WTC11 (cell line): ENCODE measurements around the gene TSEN54.

Experiments
- IRF2 ChIP-seq: sonication (generic); formaldehyde crosslinking; IDR thresholded peaks from 2 replicates; pipeline ENCODE4 v1.8.0; 2022; ENCODE audit warnings: low read depth, missing genetic modification reagents, borderline replicate concordance
- JUN ChIP-seq: sonication (generic); formaldehyde crosslinking; IDR thresholded peaks from 2 replicates; pipeline ENCODE4 v1.8.0; 2023; ENCODE audit warnings: mild to moderate bottlenecking, missing genetic modification reagents
- NFE2L1 ChIP-seq: sonication (generic); formaldehyde crosslinking; IDR thresholded peaks from 2 replicates; pipeline ENCODE4 v1.8.1; 2023; ENCODE audit warnings: missing genetic modification reagents
- TEAD4 ChIP-seq: sonication (generic); formaldehyde crosslinking; IDR thresholded peaks from 2 replicates; pipeline ENCODE4 v1.8.0; 2022; ENCODE audit warnings: mild to moderate bottlenecking, missing genetic modification reagents
- ZNF317 ChIP-seq: sonication (generic); formaldehyde crosslinking; IDR thresholded peaks from 2 replicates; pipeline ENCODE4 v1.8.1; 2023; ENCODE audit warnings: low read depth, mild to moderate bottlenecking, moderate library complexity, missing genetic modification reagents, borderline replicate concordance
- TF ChIP-seq, protein P1 (sequence below): fragments of 200-600 bp; IDR thresholded peaks from 2 replicates; pipeline ENCODE4 v1.8.0; 2022; ENCODE audit warnings: antibody characterized with exemption
- TF ChIP-seq, protein P2 (sequence below): sonication (generic); formaldehyde crosslinking; IDR thresholded peaks from 2 replicates; pipeline ENCODE4 v1.8.1; 2023; ENCODE audit warnings: mild to moderate bottlenecking, missing genetic modification reagents, moderate library complexity
- TF ChIP-seq, protein P3 (sequence below): sonication (generic); formaldehyde crosslinking; IDR thresholded peaks from 2 replicates; pipeline ENCODE4 v1.8.1; 2022; ENCODE audit warnings: mild to moderate bottlenecking, missing genetic modification reagents, moderate library complexity, borderline replicate concordance
- TF ChIP-seq, protein P4 (sequence below): sonication (generic); formaldehyde crosslinking; IDR thresholded peaks from 2 replicates; pipeline ENCODE4 v1.8.1; 2023; ENCODE audit warnings: mild to moderate bottlenecking, missing genetic modification reagents, borderline replicate concordance

DNA sequence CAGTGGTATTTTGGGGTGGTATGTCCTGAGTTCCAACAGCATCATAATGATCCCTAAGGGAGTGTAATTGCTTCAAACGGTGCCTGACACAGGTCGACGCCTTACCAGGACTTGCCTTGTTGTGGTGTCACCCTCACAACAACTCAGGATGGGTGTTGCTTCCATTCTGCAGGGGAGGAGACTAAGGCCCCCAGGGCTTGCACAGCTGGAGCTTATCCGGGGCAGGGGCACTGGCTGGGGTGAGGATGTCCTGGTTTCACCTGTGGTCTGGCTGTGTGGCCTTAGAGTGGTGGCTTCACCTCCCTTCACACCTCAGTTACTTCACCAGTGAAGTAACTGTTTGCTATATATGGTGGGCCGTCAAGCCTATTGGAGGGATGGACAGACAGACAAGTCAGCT is 32.5 kb downstream of the TSEN54 start:
- TF ChIP-seq, protein P1, sequence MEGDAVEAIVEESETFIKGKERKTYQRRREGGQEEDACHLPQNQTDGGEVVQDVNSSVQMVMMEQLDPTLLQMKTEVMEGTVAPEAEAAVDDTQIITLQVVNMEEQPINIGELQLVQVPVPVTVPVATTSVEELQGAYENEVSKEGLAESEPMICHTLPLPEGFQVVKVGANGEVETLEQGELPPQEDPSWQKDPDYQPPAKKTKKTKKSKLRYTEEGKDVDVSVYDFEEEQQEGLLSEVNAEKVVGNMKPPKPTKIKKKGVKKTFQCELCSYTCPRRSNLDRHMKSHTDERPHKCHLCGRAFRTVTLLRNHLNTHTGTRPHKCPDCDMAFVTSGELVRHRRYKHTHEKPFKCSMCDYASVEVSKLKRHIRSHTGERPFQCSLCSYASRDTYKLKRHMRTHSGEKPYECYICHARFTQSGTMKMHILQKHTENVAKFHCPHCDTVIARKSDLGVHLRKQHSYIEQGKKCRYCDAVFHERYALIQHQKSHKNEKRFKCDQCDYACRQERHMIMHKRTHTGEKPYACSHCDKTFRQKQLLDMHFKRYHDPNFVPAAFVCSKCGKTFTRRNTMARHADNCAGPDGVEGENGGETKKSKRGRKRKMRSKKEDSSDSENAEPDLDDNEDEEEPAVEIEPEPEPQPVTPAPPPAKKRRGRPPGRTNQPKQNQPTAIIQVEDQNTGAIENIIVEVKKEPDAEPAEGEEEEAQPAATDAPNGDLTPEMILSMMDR = no peak
- TF ChIP-seq, protein P2, sequence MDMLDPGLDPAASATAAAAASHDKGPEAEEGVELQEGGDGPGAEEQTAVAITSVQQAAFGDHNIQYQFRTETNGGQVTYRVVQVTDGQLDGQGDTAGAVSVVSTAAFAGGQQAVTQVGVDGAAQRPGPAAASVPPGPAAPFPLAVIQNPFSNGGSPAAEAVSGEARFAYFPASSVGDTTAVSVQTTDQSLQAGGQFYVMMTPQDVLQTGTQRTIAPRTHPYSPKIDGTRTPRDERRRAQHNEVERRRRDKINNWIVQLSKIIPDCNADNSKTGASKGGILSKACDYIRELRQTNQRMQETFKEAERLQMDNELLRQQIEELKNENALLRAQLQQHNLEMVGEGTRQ (CRISPR knock-in tag) = no peak
- TF ChIP-seq, protein P3, sequence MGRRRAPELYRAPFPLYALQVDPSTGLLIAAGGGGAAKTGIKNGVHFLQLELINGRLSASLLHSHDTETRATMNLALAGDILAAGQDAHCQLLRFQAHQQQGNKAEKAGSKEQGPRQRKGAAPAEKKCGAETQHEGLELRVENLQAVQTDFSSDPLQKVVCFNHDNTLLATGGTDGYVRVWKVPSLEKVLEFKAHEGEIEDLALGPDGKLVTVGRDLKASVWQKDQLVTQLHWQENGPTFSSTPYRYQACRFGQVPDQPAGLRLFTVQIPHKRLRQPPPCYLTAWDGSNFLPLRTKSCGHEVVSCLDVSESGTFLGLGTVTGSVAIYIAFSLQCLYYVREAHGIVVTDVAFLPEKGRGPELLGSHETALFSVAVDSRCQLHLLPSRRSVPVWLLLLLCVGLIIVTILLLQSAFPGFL (CRISPR knock-in tag) = no peak
- TF ChIP-seq TEAD4 (CRISPR knock-in tag) (no peak), JUN (CRISPR knock-in tag) (no peak), NFE2L1 (CRISPR knock-in tag) (no peak), ZNF317 (no peak), IRF2 (CRISPR knock-in tag) (no peak)
- TF ChIP-seq, protein P4, sequence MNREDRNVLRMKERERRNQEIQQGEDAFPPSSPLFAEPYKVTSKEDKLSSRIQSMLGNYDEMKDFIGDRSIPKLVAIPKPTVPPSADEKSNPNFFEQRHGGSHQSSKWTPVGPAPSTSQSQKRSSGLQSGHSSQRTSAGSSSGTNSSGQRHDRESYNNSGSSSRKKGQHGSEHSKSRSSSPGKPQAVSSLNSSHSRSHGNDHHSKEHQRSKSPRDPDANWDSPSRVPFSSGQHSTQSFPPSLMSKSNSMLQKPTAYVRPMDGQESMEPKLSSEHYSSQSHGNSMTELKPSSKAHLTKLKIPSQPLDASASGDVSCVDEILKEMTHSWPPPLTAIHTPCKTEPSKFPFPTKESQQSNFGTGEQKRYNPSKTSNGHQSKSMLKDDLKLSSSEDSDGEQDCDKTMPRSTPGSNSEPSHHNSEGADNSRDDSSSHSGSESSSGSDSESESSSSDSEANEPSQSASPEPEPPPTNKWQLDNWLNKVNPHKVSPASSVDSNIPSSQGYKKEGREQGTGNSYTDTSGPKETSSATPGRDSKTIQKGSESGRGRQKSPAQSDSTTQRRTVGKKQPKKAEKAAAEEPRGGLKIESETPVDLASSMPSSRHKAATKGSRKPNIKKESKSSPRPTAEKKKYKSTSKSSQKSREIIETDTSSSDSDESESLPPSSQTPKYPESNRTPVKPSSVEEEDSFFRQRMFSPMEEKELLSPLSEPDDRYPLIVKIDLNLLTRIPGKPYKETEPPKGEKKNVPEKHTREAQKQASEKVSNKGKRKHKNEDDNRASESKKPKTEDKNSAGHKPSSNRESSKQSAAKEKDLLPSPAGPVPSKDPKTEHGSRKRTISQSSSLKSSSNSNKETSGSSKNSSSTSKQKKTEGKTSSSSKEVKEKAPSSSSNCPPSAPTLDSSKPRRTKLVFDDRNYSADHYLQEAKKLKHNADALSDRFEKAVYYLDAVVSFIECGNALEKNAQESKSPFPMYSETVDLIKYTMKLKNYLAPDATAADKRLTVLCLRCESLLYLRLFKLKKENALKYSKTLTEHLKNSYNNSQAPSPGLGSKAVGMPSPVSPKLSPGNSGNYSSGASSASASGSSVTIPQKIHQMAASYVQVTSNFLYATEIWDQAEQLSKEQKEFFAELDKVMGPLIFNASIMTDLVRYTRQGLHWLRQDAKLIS (CRISPR knock-in tag) = no peak
